HepG2 (cell line): ENCODE data around the gene TTC31. TPM values are rescaled to one million over a fixed set of nuclear protein-coding genes. Genes with fewer than 3 reads are reported as not detected.
"Not testable (repeated sequence)": the region's sequence is repeated elsewhere in the genome, so short reads cannot be mapped to it uniquely, and the experiment has no call there.

ENCODE experiments used
- ATAC-seq: fragments of 200-7000 bp; cut with Tn5 transposase; 3 replicates; pipeline ENCODE4 v1.9.1; 2020; ENCODE audit warnings: mild to moderate bottlenecking, moderate library complexity
- BruUV-seq: library from RNA; stranded (reverse); fragments of 400-500 nt; replicated peaks from 2 replicates; lab custom pipeline; 2021; lab: Mats Ljungman, UMichigan
- CTCF ChIA-PET: fragments of 300-600 bp; formaldehyde crosslinking; extraction: SDS; loops from one replicate; lab custom pipeline; 2021; ENCODE audit warnings: low total read pairs, inconsistent platforms, low intra/inter-chr PET ratio; lab: Yijun Ruan, JAX
- POLR2A ChIA-PET: fragments of 350-600 bp; sonication (Branson Sonifier 250); formaldehyde crosslinking; loops from one replicate; lab custom pipeline; 2020; ENCODE audit warnings: antibody characterized with exemption, inconsistent platforms; lab: Yijun Ruan, JAX
- DNase-seq: peaks from one replicate; pipeline ENCODE4 v3.0.0-alpha.2; 2015; ENCODE audit warnings: low spot score
- FAIRE-seq: peaks from 3 replicates; lab custom pipeline; 2011; peaks lifted over from hg19 to GRCh38; lab: Jason Lieb, UNC
- H2AFZ ChIP-seq: one replicate; pipeline ENCODE4 v1.6.1; 2011; ENCODE audit warnings: low read length, inconsistent platforms
- H3K27ac ChIP-seq: fragments of 300-600 bp; 3 replicates; pipeline ENCODE4 v1.8.0; 2011; ENCODE audit warnings: mixed run types, mild to moderate bottlenecking, mixed read lengths, low read length, inconsistent platforms; ENCODE audit not compliant: insufficient read depth; ENCODE audit errors: extremely low read length
- H3K27me3 ChIP-seq, 2 experiments: fragments of 200-600 bp in 1 of 2; 2 replicates in 1 of 2; 3 replicates in 1 of 2; pipeline versions ENCODE4 v1.6.0 to v1.8.0; 2011; ENCODE audit warnings: low read length in 2 of 2, mild to moderate bottlenecking in 2 of 2, moderate library complexity in 2 of 2, inconsistent platforms in 1 of 2; ENCODE audit not compliant: insufficient read depth in 2 of 2, control insufficient read depth in 1 of 2
- H3K36me3 ChIP-seq, 2 experiments: fragments of 200-600 bp in 1 of 2; replicated peaks in 1 of 2; 2 replicates in 1 of 2; 3 replicates in 1 of 2; pipeline versions ENCODE4 v1.5.1 to v1.8.0; 2011; ENCODE audit warnings: low read length in 2 of 2, inconsistent platforms in 1 of 2; ENCODE audit not compliant: insufficient read depth in 2 of 2, control insufficient read depth in 1 of 2
- H3K4me1 ChIP-seq: 2 replicates; pipeline ENCODE4 v1.5.1; 2012; ENCODE audit warnings: low read length, inconsistent platforms; ENCODE audit not compliant: insufficient read depth
- H3K4me2 ChIP-seq: 2 replicates; pipeline ENCODE4 v1.6.0; 2011; ENCODE audit warnings: low read depth, low read length, inconsistent platforms
- H3K4me3 ChIP-seq, 3 experiments: fragments of 200-600 bp in 1 of 3; sonication (generic), shearing (Covaris generic) in 1 of 3; replicated peaks in 1 of 3; 2 replicates each; pipeline ENCODE4 v1.5.1; 2011 to 2016; ENCODE audit warnings: low read length in 3 of 3, inconsistent platforms in 2 of 3, low read depth in 2 of 3, mild to moderate bottlenecking in 2 of 3, control low read depth in 1 of 3, mixed read lengths in 1 of 3; ENCODE audit not compliant: insufficient read depth in 1 of 3
- H3K79me2 ChIP-seq: one replicate; pipeline ENCODE4 v1.6.1; 2011; ENCODE audit warnings: low read length, inconsistent platforms; ENCODE audit not compliant: insufficient read depth
- H3K9ac ChIP-seq: 2 replicates; pipeline ENCODE4 v1.6.0; 2011; ENCODE audit warnings: mild to moderate bottlenecking, low read depth, low read length, inconsistent platforms; ENCODE audit not compliant: insufficient read depth
- H3K9me3 ChIP-seq: 2 replicates; pipeline ENCODE4 v1.5.1; 2012; ENCODE audit warnings: mild to moderate bottlenecking, low read length
- H4K20me1 ChIP-seq: 2 replicates; pipeline ENCODE4 v1.6.0; 2011; ENCODE audit warnings: inconsistent platforms, mild to moderate bottlenecking, low read length, moderate library complexity; ENCODE audit not compliant: insufficient read depth
- AGO2 ChIP-seq: fragments of 200-400 bp; formaldehyde crosslinking; optimal IDR thresholded peaks from 2 replicates; pipeline ENCODE3; 2017; ENCODE audit warnings: mild to moderate bottlenecking, low read depth, low read length, moderate library complexity
- FOXK1 ChIP-seq: sonication (generic); formaldehyde crosslinking; IDR thresholded peaks from 2 replicates; pipeline ENCODE4 v1.4.0; 2020; ENCODE audit warnings: low read depth, missing genetic modification reagents, borderline replicate concordance
- KAT7 ChIP-seq: IDR thresholded peaks from 2 replicates; pipeline ENCODE4 v1.6.1; 2018; ENCODE audit warnings: borderline replicate concordance, missing compliant biosample characterization
- NFKB2 ChIP-seq: sonication (generic); formaldehyde crosslinking; IDR thresholded peaks from 2 replicates; pipeline ENCODE4 v1.4.0; 2020; ENCODE audit warnings: missing genetic modification reagents, borderline replicate concordance
- ZBTB3 ChIP-seq: sonication (generic); formaldehyde crosslinking; IDR thresholded peaks from 2 replicates; pipeline ENCODE4 v1.4.0; 2020; ENCODE audit warnings: low read depth, mild to moderate bottlenecking, moderate library complexity, missing genetic modification reagents, borderline replicate concordance
- ZFP91 ChIP-seq: sonication (generic); formaldehyde crosslinking; IDR thresholded peaks from 2 replicates; pipeline ENCODE4 v1.9.0; 2022; ENCODE audit warnings: missing genetic modification reagents, mild to moderate bottlenecking, borderline replicate concordance
- ZMAT3 ChIP-seq: sonication (generic); formaldehyde crosslinking; conservative IDR thresholded peaks from 2 replicates; pipeline ENCODE4 v1.7.0; 2021; ENCODE audit warnings: missing genetic modification reagents
- ZNF770 ChIP-seq: sonication (generic); formaldehyde crosslinking; IDR thresholded peaks from 2 replicates; pipeline ENCODE4 v1.5.0; 2020; ENCODE audit warnings: mild to moderate bottlenecking, missing genetic modification reagents
- ZNF850 ChIP-seq: sonication (generic); formaldehyde crosslinking; conservative IDR thresholded peaks from 2 replicates; pipeline ENCODE4 v1.9.0; 2021; ENCODE audit warnings: mild to moderate bottlenecking, missing genetic modification reagents
- WGBS: methylation state at CpG from one replicate; pipeline ENCODE4 v1.1.6; 2017; ENCODE audit warnings: low lambda C conversion rate; 5-methylcytosine and 5-hydroxymethylcytosine counted together
- in situ Hi-C: cut with HindIII; loops from 2 replicates; pipeline ENCODE4 v1.10.0; 2017; ENCODE audit warnings: low pct_unique_long_range_greater_than_20kb; ENCODE audit not compliant: extremely low pct_ligation_motif_present
- intact Hi-C: fragments of 100-400 bp; cut with micrococcal nuclease; formaldehyde crosslinking; loops from one replicate; pipeline ENCODE4 v1.10.0; 2022; ENCODE audit not compliant: unreplicated experiment
- polyA plus RNA-seq, 8 experiments: library from polyadenylated mRNA; depleted of rRNA in 3 of 8; stranded (reverse) in 7 of 8; unstranded in 1 of 8; fragments of >200 nt; fragmentation: Illumina TruSeq in 4 of 8; extraction: Trizol in 4 of 8; gene quantifications; 2 replicates each; pipeline versions ENCODE4 v1.2.1 to v1.2.3, GENCODE V29; 2011 to 2016; ENCODE audit warnings: low read depth in 4 of 8, missing spikeins in 1 of 8, mixed read lengths in 1 of 8; ENCODE audit not compliant: insufficient read depth in 1 of 8
- total RNA-seq, 5 experiments: library from RNA; depleted of rRNA; stranded (reverse); fragments of >200 nt; fragmentation: Illumina TruSeq; extraction: Trizol; gene quantifications; 2 replicates each; pipeline ENCODE4 v1.2.3, GENCODE V29; 2016; ENCODE audit warnings: low read depth in 1 of 5
- TF ChIP-seq, protein P1 (sequence below): sonication (generic); formaldehyde crosslinking; IDR thresholded peaks from 2 replicates; pipeline ENCODE4 v1.5.0; 2020; ENCODE audit warnings: missing genetic modification reagents, mild to moderate bottlenecking, borderline replicate concordance
- TF ChIP-seq, protein P2 (sequence below): sonication (generic); formaldehyde crosslinking; IDR thresholded peaks from 2 replicates; pipeline ENCODE4 v1.5.1; 2020; ENCODE audit warnings: mild to moderate bottlenecking, missing genetic modification reagents, moderate library complexity

TTC31 gene
- total and polyA plus RNA-seq, 2 of the 13 experiments (the other 11 are each of a cell fraction or from before 2014, with no cell fraction given), result 28.3 to 39.5 TPM

- TF ChIP-seq KAT7 (no peak), FOXK1 (CRISPR knock-in tag) (no peak), ZMAT3 (0 out of 2 replicates have a peak, but pooled peaks have one; percentile 6)
- TF ChIP-seq, protein P1, sequence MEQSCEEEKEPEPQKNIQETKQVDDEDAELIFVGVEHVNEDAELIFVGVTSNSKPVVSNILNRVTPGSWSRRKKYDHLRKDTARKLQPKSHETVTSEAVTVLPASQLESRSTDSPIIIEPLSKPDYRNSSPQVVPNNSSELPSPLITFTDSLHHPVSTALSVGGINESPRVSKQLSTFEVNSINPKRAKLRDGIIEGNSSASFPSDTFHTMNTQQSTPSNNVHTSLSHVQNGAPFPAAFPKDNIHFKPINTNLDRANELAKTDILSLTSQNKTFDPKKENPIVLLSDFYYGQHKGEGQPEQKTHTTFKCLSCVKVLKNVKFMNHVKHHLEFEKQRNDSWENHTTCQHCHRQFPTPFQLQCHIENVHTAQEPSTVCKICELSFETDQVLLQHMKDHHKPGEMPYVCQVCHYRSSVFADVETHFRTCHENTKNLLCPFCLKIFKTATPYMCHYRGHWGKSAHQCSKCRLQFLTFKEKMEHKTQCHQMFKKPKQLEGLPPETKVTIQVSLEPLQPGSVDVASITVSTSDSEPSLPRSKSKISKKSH, result peak; percentile 3; the same call in 1 of the 2 replicates
Observed at GRCh38 chr2:74464406-74464805, 18.5 kb upstream of the TTC31 start (continued).

DNA sequence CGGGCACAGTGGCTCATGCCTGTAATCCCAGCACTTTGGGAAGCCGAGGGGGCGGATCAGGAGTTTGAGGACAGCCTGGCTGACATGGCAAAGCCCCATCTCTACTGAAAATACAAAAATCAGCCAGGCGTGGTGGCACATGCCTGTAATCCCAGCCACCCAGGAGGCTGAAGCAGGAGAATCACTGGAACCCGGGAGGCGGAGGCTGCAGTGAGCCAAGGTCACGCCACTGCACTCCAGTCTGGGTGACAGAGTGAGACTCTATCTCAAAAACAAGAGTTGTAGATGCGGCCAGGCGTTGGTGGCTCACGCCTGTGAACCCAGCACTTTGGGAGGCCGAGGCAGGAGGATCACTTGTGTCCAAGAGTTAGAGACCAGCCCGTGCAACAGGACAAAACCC lies 12.1 kb upstream of the TTC31 start:
- in situ Hi-C loops, H3K4me2 ChIP-seq, DNase-seq, H3K9me3 ChIP-seq, H3K79me2 ChIP-seq, H4K20me1 ChIP-seq, H3K27ac ChIP-seq, CTCF ChIA-PET, ATAC-seq, intact Hi-C loops, FAIRE-seq, BruUV-seq, H3K27me3 ChIP-seq, H2AFZ ChIP-seq: not testable (repeated sequence)
- POLR2A ChIA-PET, result interaction anchor here (0.7 to 20.6 kb wide), 13 partner anchors 9 to 292 kb away, joined by 3 to 795 read pairs (median 11); partner anchors contain the start of genes AUP1, CCDC142, DQX1 and HTRA2
- H3K4me1 ChIP-seq, result peaks cover 53% of the 10 kb centered on the region
- H3K4me3 ChIP-seq, result peak overlapping the region in 1 of 3 experiments; percentile 91; a peak in 1 of 6 replicates
- 0 out of 2 replicates have a peak overlapping the region, but pooled peaks have one; percentile 18 for H3K9ac ChIP-seq
- peaks cover 7 to 15% of the 10 kb centered on the region in 2 experiments for H3K36me3 ChIP-seq
- WGBS, result 94% methylated on average over 12 of the region's 12 CpGs
- TF ChIP-seq ZNF770 (CRISPR knock-in tag) (peak; percentile 97), NFKB2 (CRISPR knock-in tag) (0 out of 2 replicates have a peak, but pooled peaks have one; percentile 20), ZFP91 (CRISPR knock-in tag) (0 out of 2 replicates have a peak, but pooled peaks have one; percentile 22), ZBTB3 (peak; percentile 64; the same call in 1 of the 2 replicates), AGO2 (peak; percentile 52), ZNF850 (CRISPR knock-in tag) (0 out of 2 replicates have a peak, but pooled peaks have one; percentile 14)
- TF ChIP-seq, protein P2, sequence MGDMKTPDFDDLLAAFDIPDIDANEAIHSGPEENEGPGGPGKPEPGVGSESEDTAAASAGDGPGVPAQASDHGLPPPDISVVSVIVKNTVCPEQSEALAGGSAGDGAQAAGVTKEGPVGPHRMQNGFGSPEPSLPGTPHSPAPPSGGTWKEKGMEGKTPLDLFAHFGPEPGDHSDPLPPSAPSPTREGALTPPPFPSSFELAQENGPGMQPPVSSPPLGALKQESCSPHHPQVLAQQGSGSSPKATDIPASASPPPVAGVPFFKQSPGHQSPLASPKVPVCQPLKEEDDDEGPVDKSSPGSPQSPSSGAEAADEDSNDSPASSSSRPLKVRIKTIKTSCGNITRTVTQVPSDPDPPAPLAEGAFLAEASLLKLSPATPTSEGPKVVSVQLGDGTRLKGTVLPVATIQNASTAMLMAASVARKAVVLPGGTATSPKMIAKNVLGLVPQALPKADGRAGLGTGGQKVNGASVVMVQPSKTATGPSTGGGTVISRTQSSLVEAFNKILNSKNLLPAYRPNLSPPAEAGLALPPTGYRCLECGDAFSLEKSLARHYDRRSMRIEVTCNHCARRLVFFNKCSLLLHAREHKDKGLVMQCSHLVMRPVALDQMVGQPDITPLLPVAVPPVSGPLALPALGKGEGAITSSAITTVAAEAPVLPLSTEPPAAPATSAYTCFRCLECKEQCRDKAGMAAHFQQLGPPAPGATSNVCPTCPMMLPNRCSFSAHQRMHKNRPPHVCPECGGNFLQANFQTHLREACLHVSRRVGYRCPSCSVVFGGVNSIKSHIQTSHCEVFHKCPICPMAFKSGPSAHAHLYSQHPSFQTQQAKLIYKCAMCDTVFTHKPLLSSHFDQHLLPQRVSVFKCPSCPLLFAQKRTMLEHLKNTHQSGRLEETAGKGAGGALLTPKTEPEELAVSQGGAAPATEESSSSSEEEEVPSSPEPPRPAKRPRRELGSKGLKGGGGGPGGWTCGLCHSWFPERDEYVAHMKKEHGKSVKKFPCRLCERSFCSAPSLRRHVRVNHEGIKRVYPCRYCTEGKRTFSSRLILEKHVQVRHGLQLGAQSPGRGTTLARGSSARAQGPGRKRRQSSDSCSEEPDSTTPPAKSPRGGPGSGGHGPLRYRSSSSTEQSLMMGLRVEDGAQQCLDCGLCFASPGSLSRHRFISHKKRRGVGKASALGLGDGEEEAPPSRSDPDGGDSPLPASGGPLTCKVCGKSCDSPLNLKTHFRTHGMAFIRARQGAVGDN, result peak; percentile 36; the same call in 1 of the 2 replicates
